ENCODE measurements around the gene SPTBN5. TPM values are rescaled to one million over a fixed set of nuclear protein-coding genes. Genes with fewer than 3 reads are reported as not detected.

SPTBN5 gene
- total and polyA plus RNA-seq, 3 donors from 2014 or later, result 1.4 to 3.1 (median 1.4) TPM

DNA sequence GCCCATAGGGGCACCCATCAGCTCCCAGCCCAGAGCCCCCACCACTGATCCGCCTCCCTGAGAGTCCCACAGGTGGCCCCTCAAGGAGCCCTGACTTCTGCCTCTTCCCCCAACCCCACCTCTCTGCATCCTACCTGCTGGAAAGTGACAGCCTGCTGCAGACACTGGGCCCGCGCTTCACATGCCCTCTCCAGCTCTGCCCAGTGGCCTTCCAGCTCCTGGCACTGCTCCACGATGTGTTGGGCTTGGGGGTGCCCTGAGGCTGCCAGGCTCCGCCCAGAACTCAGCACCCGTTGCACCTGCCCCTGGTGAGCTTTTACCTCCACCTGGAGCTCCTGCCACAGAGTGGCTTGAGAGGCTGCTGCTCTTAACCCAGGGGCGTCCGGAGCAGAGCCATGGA, 20.1 kb downstream of the SPTBN5 start:
- Histone ChIP-seq H3K27ac (no peak overlapping the region), H3K27me3 (no peaks in the 10 kb centered on the region), H3K4me1 (no peaks in the 10 kb centered on the region), H3K36me3 (ENCODE audit: low read depth, missing control alignments) (no peaks in the 10 kb centered on the region), H3K9me3 (no peaks in the 10 kb centered on the region), H3K4me3 (no peak overlapping the region)
- TF ChIP-seq, protein P1, sequence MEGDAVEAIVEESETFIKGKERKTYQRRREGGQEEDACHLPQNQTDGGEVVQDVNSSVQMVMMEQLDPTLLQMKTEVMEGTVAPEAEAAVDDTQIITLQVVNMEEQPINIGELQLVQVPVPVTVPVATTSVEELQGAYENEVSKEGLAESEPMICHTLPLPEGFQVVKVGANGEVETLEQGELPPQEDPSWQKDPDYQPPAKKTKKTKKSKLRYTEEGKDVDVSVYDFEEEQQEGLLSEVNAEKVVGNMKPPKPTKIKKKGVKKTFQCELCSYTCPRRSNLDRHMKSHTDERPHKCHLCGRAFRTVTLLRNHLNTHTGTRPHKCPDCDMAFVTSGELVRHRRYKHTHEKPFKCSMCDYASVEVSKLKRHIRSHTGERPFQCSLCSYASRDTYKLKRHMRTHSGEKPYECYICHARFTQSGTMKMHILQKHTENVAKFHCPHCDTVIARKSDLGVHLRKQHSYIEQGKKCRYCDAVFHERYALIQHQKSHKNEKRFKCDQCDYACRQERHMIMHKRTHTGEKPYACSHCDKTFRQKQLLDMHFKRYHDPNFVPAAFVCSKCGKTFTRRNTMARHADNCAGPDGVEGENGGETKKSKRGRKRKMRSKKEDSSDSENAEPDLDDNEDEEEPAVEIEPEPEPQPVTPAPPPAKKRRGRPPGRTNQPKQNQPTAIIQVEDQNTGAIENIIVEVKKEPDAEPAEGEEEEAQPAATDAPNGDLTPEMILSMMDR (IDR thresholded peaks at IDR 0.05), result no peak
- TF ChIP-seq POLR2A (IDR thresholded peaks at IDR 0.05), result no peak
- 89 to 96% methylated on average over 4 to 8 of the region's 8 CpGs for WGBS, 2 donors
- intact Hi-C loops (cut with DNase I; ENCODE audit: low total_unique reads), result no loop called here
- DNase-seq, result no peak

DNA sequence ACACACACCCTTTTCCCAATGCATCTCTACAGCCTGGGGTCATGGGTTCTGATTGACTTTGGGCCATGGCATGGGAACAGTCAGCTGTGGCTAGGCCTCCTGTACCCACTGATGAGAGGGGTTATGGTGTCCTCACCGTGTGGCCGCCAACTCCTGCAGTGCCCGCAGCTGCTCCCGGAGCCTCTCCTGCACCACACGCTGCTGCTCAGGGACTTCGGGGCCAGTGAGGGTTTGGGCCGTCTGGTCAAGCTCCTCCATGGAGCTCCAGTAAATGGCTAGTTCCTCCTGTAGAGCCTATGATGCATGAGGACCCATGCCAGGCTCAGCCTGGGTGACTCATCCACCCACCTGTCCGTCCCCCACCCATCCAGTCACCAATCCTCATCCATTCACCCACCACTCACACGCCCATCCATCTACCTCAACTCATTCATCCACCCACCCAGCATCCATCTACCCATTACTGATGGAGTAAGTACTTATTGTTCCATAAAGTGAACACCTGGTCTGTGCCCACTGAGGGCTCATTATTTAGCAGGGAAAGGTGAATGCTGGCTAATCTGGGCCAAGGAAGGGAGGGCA, 21.6 kb downstream of the SPTBN5 start:
- intact Hi-C loops (cut with DNase I; ENCODE audit: low total_unique reads), result no loop called here
- TF ChIP-seq, protein P1 (IDR thresholded peaks at IDR 0.05), result no peak
- TF ChIP-seq POLR2A (IDR thresholded peaks at IDR 0.05), result no peak
- no peak overlapping the region for H3K4me3 ChIP-seq
- DNase-seq, result no peak
- WGBS, 2 donors, result 96 to 97% methylated on average over 9 of the region's 9 CpGs
- H3K4me1 ChIP-seq, result no peaks in the 10 kb centered on the region
- H3K36me3 ChIP-seq (ENCODE audit: low read depth, missing control alignments), result no peaks in the 10 kb centered on the region
- H3K27me3 ChIP-seq, result no peaks in the 10 kb centered on the region
- H3K9me3 ChIP-seq, result no peaks in the 10 kb centered on the region
- no peak overlapping the region for H3K27ac ChIP-seq

DNA sequence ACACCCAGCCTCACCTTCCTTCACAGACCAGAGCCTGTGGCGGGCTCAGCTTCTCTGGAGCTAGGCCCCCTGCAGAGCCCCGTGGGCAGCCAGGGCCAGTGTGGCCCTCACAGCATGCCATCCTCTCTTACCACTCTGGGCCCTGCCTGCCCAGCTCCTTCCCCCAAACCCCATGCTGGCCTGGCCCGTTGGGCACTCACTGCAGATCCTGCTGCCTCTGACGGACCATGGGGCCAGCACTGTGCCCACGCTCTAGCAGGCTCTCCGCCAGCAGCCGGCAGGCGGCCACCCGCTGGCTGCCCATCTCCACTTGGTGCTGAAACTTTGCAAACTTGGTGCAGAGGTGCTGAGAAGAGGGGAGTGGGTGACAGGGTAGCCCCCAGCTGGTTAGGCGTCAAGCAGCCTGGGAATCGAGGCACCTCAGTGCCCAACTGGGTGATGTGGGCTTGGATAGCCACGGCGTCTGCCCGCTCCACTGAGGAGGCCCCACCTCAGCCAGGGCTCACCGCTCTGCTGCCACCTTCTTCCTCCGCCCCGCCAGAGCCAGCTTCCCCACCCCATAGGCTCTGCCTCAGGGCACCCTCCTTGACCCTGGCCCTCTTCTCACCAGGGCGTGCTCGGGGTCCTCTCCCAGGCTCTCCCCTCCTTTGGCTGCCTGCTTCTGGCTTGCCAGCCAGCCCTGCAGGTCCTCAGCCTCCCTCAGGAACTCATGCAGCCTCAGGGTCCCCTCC, 22.5 kb downstream of the SPTBN5 start:
- no peak for DNase-seq
- Histone ChIP-seq H3K36me3 (ENCODE audit: low read depth, missing control alignments) (no peaks in the 10 kb centered on the region), H3K27me3 (no peaks in the 10 kb centered on the region), H3K9me3 (no peaks in the 10 kb centered on the region), H3K4me3 (no peak overlapping the region), H3K4me1 (no peaks in the 10 kb centered on the region), H3K27ac (no peak overlapping the region)
- TF ChIP-seq, protein P1 (IDR thresholded peaks at IDR 0.05), result no peak
- TF ChIP-seq POLR2A (IDR thresholded peaks at IDR 0.05), result no peak
- 92 to 94% methylated on average over 16 to 19 of the region's 19 CpGs for WGBS, 2 donors
- intact Hi-C loops (cut with DNase I; ENCODE audit: low total_unique reads), result no loop called here

DNA sequence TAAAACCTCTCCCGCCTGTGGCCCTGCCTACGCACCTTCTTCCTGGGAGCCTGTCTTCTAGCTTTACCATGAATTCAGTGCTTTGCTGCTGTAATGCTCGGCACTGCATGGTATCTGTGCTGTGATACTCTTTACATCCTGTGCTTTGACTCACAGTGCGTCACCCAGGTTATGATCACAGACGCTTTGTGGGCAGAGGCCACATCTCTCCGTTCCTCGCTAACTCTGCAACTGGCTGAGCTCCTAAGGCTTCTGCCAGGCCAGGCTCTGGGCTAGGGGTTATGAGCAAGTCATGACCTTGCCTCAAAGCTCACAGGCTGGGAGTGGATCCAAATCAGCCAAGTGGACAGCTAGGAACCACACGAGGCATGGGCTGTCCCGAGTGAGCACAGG, 23.2 kb downstream of the SPTBN5 start:
- Histone ChIP-seq H3K27me3 (no peaks in the 10 kb centered on the region), H3K36me3 (ENCODE audit: low read depth, missing control alignments) (no peaks in the 10 kb centered on the region), H3K27ac (no peak overlapping the region), H3K4me3 (no peak overlapping the region), H3K9me3 (no peaks in the 10 kb centered on the region), H3K4me1 (no peaks in the 10 kb centered on the region)
- WGBS, 2 donors, result 61 to 80% methylated on average over 7 to 9 of the region's 9 CpGs
- intact Hi-C loops (cut with DNase I; ENCODE audit: low total_unique reads), result no loop called here
- TF ChIP-seq, protein P1 (IDR thresholded peaks at IDR 0.05), result no peak
- TF ChIP-seq POLR2A (IDR thresholded peaks at IDR 0.05), result no peak
- no peak for DNase-seq

Data from testis (tissue), 3 donors.